ENCODE results near the gene OR51M1.
"Not testable (repeated sequence)": the region's sequence is repeated elsewhere in the genome, so short reads cannot be mapped to it uniquely, and the experiment has no call there.

The OR51M1 gene

GRCh38 chr11:5383576-5383975 is at the start of gene OR51M1:
Gene OR51M1, plus strand, starts transcription at chr11:5383812. Its CDS starts 5,587 bp downstream, at chr11:5389399.
- no peak for DNase-seq

- no peak for DNase-seq
These were observed 48.4 kb upstream of the OR51M1 start for GRCh38 chr11:5335170-5335569.

- no peak for DNase-seq
These were observed 47.3 kb upstream of the OR51M1 start for GRCh38 chr11:5336331-5336730.

- DNase-seq = not testable (repeated sequence)
These were observed 46.4 kb upstream of the OR51M1 start for GRCh38 chr11:5337253-5337652.

- DNase-seq = no peak
These were observed 43.8 kb upstream of the OR51M1 start for GRCh38 chr11:5339771-5340322.

GRCh38 chr11:5343474-5344335 is 39.9 kb upstream of the OR51M1 start, which contains the start of gene OR51B5:
Gene OR51B5, minus strand, starts transcription at chr11:5343524. Its CDS starts 0 bp downstream, at chr11:5343524.
- DNase-seq = no peak

GRCh38 chr11:5345831-5346230 is 37.8 kb upstream of the OR51M1 start:
- no peak for DNase-seq

GRCh38 chr11:5348551-5349194 is 34.9 kb upstream of the OR51M1 start:
- no peak for DNase-seq

- DNase-seq = no peak
These were observed 34.1 kb upstream of the OR51M1 start for GRCh38 chr11:5349550-5349949.

- DNase-seq = no peak
These were observed 32.4 kb upstream of the OR51M1 start, which contains the start of gene OR51B6 for GRCh38 chr11:5351208-5351607. Gene OR51B6, plus strand, starts transcription at chr11:5351508. Its CDS starts 0 bp downstream, at chr11:5351508.

GRCh38 chr11:5356031-5356430 is 27.6 kb upstream of the OR51M1 start:
- not testable (repeated sequence) for DNase-seq

GRCh38 chr11:5362017-5362625 is 21.5 kb upstream of the OR51M1 start:
- DNase-seq = no peak

- DNase-seq = no peak
These were observed 19.9 kb upstream of the OR51M1 start for GRCh38 chr11:5363679-5364078.

GRCh38 chr11:5364214-5364613 is 19.4 kb upstream of the OR51M1 start:
- DNase-seq = no peak

GRCh38 chr11:5366365-5366764 is 17.2 kb upstream of the OR51M1 start:
- not testable (repeated sequence) for DNase-seq

GRCh38 chr11:5366856-5367255 is 16.8 kb upstream of the OR51M1 start:
- no peak for DNase-seq

- no peak for DNase-seq
These were observed 16.1 kb upstream of the OR51M1 start for GRCh38 chr11:5367448-5368074.

- no peak for DNase-seq
These were observed 15.0 kb upstream of the OR51M1 start for GRCh38 chr11:5368502-5369043.

GRCh38 chr11:5369789-5370188 is 13.8 kb upstream of the OR51M1 start:
- no peak for DNase-seq

- DNase-seq = peak; percentile 51
These were observed 2.8 kb upstream of the OR51M1 start for GRCh38 chr11:5380740-5381342.

- no peak for DNase-seq
These were observed 723 bp downstream of the OR51M1 start for GRCh38 chr11:5384335-5384734.

GRCh38 chr11:5390210-5390609 is 6.6 kb downstream of the OR51M1 start:
- no peak for DNase-seq

Measured in activated CD8-positive, alpha-beta memory T cell treated with anti-CD3 and anti-CD28 coated beads, Interleukin-2, amount 50 U/mL, for 48 hours (primary cell).